HCT116 (cell line): ENCODE results near the gene TMEM169. TPM values are rescaled to one million over a fixed set of nuclear protein-coding genes. Genes with fewer than 3 reads are reported as not detected.

ENCODE experiments used
- ATAC-seq: fragments of 200-7000 bp; cut with Tn5 transposase; 2 replicates; pipeline ENCODE4 v1.9.1; 2020; ENCODE audit warnings: mild to moderate bottlenecking, moderate library complexity
- BruUV-seq: library from RNA; stranded (reverse); fragments of 400-500 nt; replicated peaks from 2 replicates; lab custom pipeline; 2021; lab: Mats Ljungman, UMichigan
- CTCF ChIA-PET: fragments of 300-600 bp; sonication (Branson Sonifier 250); formaldehyde crosslinking; loops from one replicate; lab custom pipeline; 2021; ENCODE audit warnings: antibody characterized with exemption; lab: Charles Lee
- POLR2A ChIA-PET: fragments of 300-600, 350-600 bp; sonication (Branson Sonifier 250); formaldehyde crosslinking; loops from one replicate; lab custom pipeline; 2021; ENCODE audit warnings: antibody characterized with exemption; lab: Charles Lee
- RAD21 ChIA-PET, 2 experiments: fragments of 300-600 bp; sonication (Branson Sonifier 250); formaldehyde crosslinking; loops; one replicate each; lab custom pipeline; 2023; ENCODE audit warnings: low total read pairs in 2 of 2; ENCODE audit not compliant: uncharacterized antibody in 2 of 2, unreplicated experiment in 2 of 2, low non-redundant PET in 1 of 2; lab: Charles Lee
- DNase-seq: peaks from one replicate; pipeline ENCODE4 v3.0.0-alpha.2; 2010; ENCODE audit warnings: low read depth, low spot score
- H2AFZ ChIP-seq: fragments of 200-600 bp; shearing (Covaris generic), sonication (generic); 2 replicates; pipeline ENCODE4 v1.6.1; 2017; ENCODE audit warnings: low read depth, mixed run types, mixed read lengths, antibody characterized with exemption, low read length; ENCODE audit not compliant: poor library complexity, severe bottlenecking
- H3K27ac ChIP-seq: 2 replicates; pipeline ENCODE4 v1.5.1; 2012; ENCODE audit warnings: low read depth, low read length
- H3K27me3 ChIP-seq: fragments of 200-600 bp; sonication (generic); 2 replicates; pipeline ENCODE4 v1.6.1; 2016; ENCODE audit warnings: mixed run types, low read length, mixed read lengths; ENCODE audit not compliant: insufficient read depth
- H3K36me3 ChIP-seq, 2 experiments: fragments of 200-500 bp in 1 of 2; fragments of 200-600 bp in 1 of 2; sonication (Bioruptor generic) in 1 of 2; sonication (generic) in 1 of 2; 2 replicates each; pipeline versions ENCODE4 v1.5.1 to v1.6.1; 2014 to 2016; ENCODE audit warnings: low read length in 2 of 2, inconsistent platforms in 1 of 2, mixed read lengths in 1 of 2, mixed run types in 1 of 2; ENCODE audit not compliant: insufficient read depth in 2 of 2, control insufficient read depth in 1 of 2
- H3K4me1 ChIP-seq, 2 experiments: fragments of 200-600 bp in 1 of 2; sonication (generic) in 1 of 2; 2 replicates each; pipeline versions ENCODE4 v1.5.1 to v1.6.1; 2012 to 2017; ENCODE audit warnings: low read length in 2 of 2, inconsistent platforms in 1 of 2, mild to moderate bottlenecking in 1 of 2, mixed read lengths in 1 of 2, mixed run types in 1 of 2, moderate library complexity in 1 of 2; ENCODE audit not compliant: insufficient read depth in 2 of 2, control insufficient read depth in 1 of 2
- H3K4me2 ChIP-seq: fragments of 200-600 bp; sonication (generic); 2 replicates; pipeline ENCODE4 v1.6.1; 2017; ENCODE audit warnings: mixed run types, low read length, mixed read lengths
- H3K4me3 ChIP-seq, 2 experiments: fragments of 200-600 bp in 1 of 2; sonication (generic) in 1 of 2; replicated peaks in 1 of 2; 2 replicates each; pipeline ENCODE4 v1.5.1; 2011 to 2016; ENCODE audit warnings: low read length in 2 of 2, control low read depth in 1 of 2, low read depth in 1 of 2, mild to moderate bottlenecking in 1 of 2, mixed read lengths in 1 of 2, mixed run types in 1 of 2
- H3K79me2 ChIP-seq: fragments of 200-600 bp; sonication (generic); 2 replicates; pipeline ENCODE4 v1.6.1; 2017; ENCODE audit warnings: mild to moderate bottlenecking, mixed run types, low read length, moderate library complexity, mixed read lengths; ENCODE audit not compliant: insufficient read depth
- H3K9ac ChIP-seq: fragments of 200-600 bp; sonication (generic); 2 replicates; pipeline ENCODE4 v1.6.1; 2016; ENCODE audit warnings: low read length, mixed read lengths
- H3K9me2 ChIP-seq: fragments of 200-600 bp; sonication (generic), shearing (Covaris generic); 2 replicates; pipeline ENCODE4 v1.6.1; 2017; ENCODE audit warnings: mixed run types, mild to moderate bottlenecking, moderate library complexity; ENCODE audit not compliant: insufficient read depth
- H3K9me3 ChIP-seq, 2 experiments: fragments of 200-500 bp in 1 of 2; fragments of 200-600 bp in 1 of 2; sonication (Bioruptor generic) in 1 of 2; sonication (generic) in 1 of 2; 2 replicates each; pipeline ENCODE4 v1.6.1; 2014 to 2017; ENCODE audit warnings: low read length in 2 of 2, mixed read lengths in 2 of 2, inconsistent platforms in 1 of 2, low read depth in 1 of 2, mild to moderate bottlenecking in 1 of 2, mixed run types in 1 of 2, moderate library complexity in 1 of 2; ENCODE audit not compliant: control insufficient read depth in 1 of 2, insufficient read depth in 1 of 2
- H4K20me1 ChIP-seq: fragments of 200-600 bp; sonication (generic), shearing (Covaris generic); 2 replicates; pipeline ENCODE4 v1.6.1; 2017; ENCODE audit warnings: mixed run types, mild to moderate bottlenecking, moderate library complexity; ENCODE audit not compliant: insufficient read depth
- CBX3 ChIP-seq: IDR thresholded peaks from 2 replicates; pipeline ENCODE4 v1.6.1; 2012; ENCODE audit warnings: low read depth
- CTCF ChIP-seq, 3 experiments: fragments of 200-600 bp in 1 of 3; sonication (generic) in 1 of 3; IDR thresholded peaks in 2 of 3; conservative IDR thresholded peaks in 1 of 3; 2 replicates each; pipeline ENCODE4 v1.5.1; 2012 to 2017; ENCODE audit warnings: low read depth in 2 of 3, low read length in 2 of 3, antibody characterized with exemption in 1 of 3, borderline replicate concordance in 1 of 3, control low read depth in 1 of 3, mild to moderate bottlenecking in 1 of 3, mixed read lengths in 1 of 3, mixed run types in 1 of 3, moderate library complexity in 1 of 3; ENCODE audit not compliant: insufficient read depth in 1 of 3
- EGR1 ChIP-seq: IDR thresholded peaks from 2 replicates; pipeline ENCODE4 v1.6.1; 2012; ENCODE audit warnings: low read depth
- EZH2 ChIP-seq: fragments of 200-600 bp; sonication (generic); IDR thresholded peaks from 2 replicates; pipeline ENCODE4 v1.6.1; 2017; ENCODE audit warnings: antibody characterized with exemption, mixed run types
- EZH2phosphoT487 ChIP-seq: fragments of 200-600 bp; IDR thresholded peaks from 2 replicates; pipeline ENCODE4 v1.6.1; 2018; ENCODE audit warnings: antibody characterized with exemption, borderline replicate concordance
- FOSL1 ChIP-seq: IDR thresholded peaks from 2 replicates; pipeline ENCODE4 v1.6.1; 2012; ENCODE audit warnings: low read depth
- JUND ChIP-seq: IDR thresholded peaks from 2 replicates; pipeline ENCODE4 v1.6.1; 2012
- POLR2AphosphoS5 ChIP-seq: IDR thresholded peaks from 2 replicates; pipeline ENCODE4 v1.6.1; 2011; ENCODE audit warnings: mild to moderate bottlenecking, low read depth, low read length, moderate library complexity
- RAD21 ChIP-seq: IDR thresholded peaks from 2 replicates; pipeline ENCODE4 v1.6.1; 2012; ENCODE audit warnings: low read depth, mild to moderate bottlenecking
- REST ChIP-seq: IDR thresholded peaks from 2 replicates; pipeline ENCODE4 v1.6.1; 2012; ENCODE audit warnings: low read depth
- SRF ChIP-seq: IDR thresholded peaks from 2 replicates; pipeline ENCODE4 v1.6.1; 2012; ENCODE audit warnings: low read depth
- ZNF274 ChIP-seq: fragments of 200-500 bp; sonication (Bioruptor generic); IDR thresholded peaks from 2 replicates; pipeline ENCODE4 v1.6.1; 2014; ENCODE audit warnings: mild to moderate bottlenecking, low read depth, low read length, inconsistent platforms
- intact Hi-C: fragments of 100-400 bp; cut with micrococcal nuclease; formaldehyde crosslinking; loops from 2 replicates; pipeline ENCODE4 v1.10.0; 2022
- total RNA-seq: library from RNA; stranded (reverse); gene quantifications from one replicate; pipeline ENCODE4 v1.2.1, GENCODE V29; 2021; ENCODE audit not compliant: unreplicated experiment
- TF ChIP-seq, protein P1 (sequence below): IDR thresholded peaks from 2 replicates; pipeline ENCODE4 v1.6.1; 2012
- TF ChIP-seq, protein P2 (sequence below): IDR thresholded peaks from 2 replicates; pipeline ENCODE4 v1.6.1; 2011; ENCODE audit warnings: mild to moderate bottlenecking, low read length, moderate library complexity; ENCODE audit not compliant: insufficient replicate concordance; ENCODE audit errors: extremely low read depth

Gene TMEM169
- total RNA-seq, 1 experiment from 2014 or later, result 0.42 TPM

- TF ChIP-seq, protein P1, sequence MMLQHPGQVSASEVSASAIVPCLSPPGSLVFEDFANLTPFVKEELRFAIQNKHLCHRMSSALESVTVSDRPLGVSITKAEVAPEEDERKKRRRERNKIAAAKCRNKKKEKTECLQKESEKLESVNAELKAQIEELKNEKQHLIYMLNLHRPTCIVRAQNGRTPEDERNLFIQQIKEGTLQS, result no peak
- TF ChIP-seq ZNF274 (no peak), JUND (no peak), CBX3 (no peak), REST (no peak), SRF (no peak), EZH2phosphoT487 (no peak)
These were observed 36.8 kb downstream of the TMEM169 start (continued) for GRCh38 chr2:216118474-216118873.

- ChIA-PET RAD21 (no interaction called here), CTCF (no interaction called here)
- Histone ChIP-seq H3K9ac (no peak overlapping the region), H3K9me3 (no peaks in the 10 kb centered on the region), H3K4me2 (no peak overlapping the region), H4K20me1 (peaks cover 38% of the 10 kb centered on the region; the same call in 1 of the 2 replicates)
- no TSS peak for BruUV-seq
- TF ChIP-seq, protein P2, sequence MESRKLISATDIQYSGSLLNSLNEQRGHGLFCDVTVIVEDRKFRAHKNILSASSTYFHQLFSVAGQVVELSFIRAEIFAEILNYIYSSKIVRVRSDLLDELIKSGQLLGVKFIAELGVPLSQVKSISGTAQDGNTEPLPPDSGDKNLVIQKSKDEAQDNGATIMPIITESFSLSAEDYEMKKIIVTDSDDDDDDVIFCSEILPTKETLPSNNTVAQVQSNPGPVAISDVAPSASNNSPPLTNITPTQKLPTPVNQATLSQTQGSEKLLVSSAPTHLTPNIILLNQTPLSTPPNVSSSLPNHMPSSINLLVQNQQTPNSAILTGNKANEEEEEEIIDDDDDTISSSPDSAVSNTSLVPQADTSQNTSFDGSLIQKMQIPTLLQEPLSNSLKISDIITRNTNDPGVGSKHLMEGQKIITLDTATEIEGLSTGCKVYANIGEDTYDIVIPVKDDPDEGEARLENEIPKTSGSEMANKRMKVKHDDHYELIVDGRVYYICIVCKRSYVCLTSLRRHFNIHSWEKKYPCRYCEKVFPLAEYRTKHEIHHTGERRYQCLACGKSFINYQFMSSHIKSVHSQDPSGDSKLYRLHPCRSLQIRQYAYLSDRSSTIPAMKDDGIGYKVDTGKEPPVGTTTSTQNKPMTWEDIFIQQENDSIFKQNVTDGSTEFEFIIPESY, result no peak
- TF ChIP-seq, protein P1, result no peak
- no peak for TF ChIP-seq RAD21
- no peak for TF ChIP-seq EZH2
- TF ChIP-seq EGR1, result no peak
- no peak for TF ChIP-seq FOSL1
- no peak for TF ChIP-seq ZNF274
- no peak for TF ChIP-seq CTCF (IDR thresholded peaks at IDR 0.05 in 2 of 3, conservative IDR thresholded peaks at IDR 0.05 in 1 of 3; ENCODE audit: borderline replicate concordance in 1 of 3, insufficient read depth in 1 of 3, low read depth in 2 of 3, low read length in 2 of 3)
- no peak for TF ChIP-seq POLR2AphosphoS5
- TF ChIP-seq, all 23 proteins: peak for 0
- Histone ChIP-seq H3K4me1 (peaks cover under 1 to 10% of the 10 kb centered on the region in 2 experiments; a peak in 1 of 4 replicates), H2AFZ (no peak overlapping the region), H3K4me3 (no peak overlapping the region), H3K27me3 (no peaks in the 10 kb centered on the region), H3K27ac (no peak overlapping the region), H3K36me3 (peaks cover 68 to 87% of the 10 kb centered on the region in 2 experiments), H3K9me2 (no peaks in the 10 kb centered on the region), H3K79me2 (peaks cover 94% of the 10 kb centered on the region)
- intact Hi-C loops, result no loop called here
- DNase-seq, result no peak
- POLR2A ChIA-PET, result no interaction called here
- no peak for ATAC-seq
These were observed 37.4 kb downstream of the TMEM169 start for GRCh38 chr2:216119146-216119545.
